ENCODE measurements around the gene ESR1.

The ESR1 gene

GRCh38 chr6:152147269-152147668 is 339.8 kb downstream of the ESR1 start:
- no peak for DNase-seq

GRCh38 chr6:152148412-152148811 is 340.9 kb downstream of the ESR1 start:
- DNase-seq, result no peak

- DNase-seq, result no peak
Measured at GRCh38 chr6:152150196-152150595, 342.7 kb downstream of the ESR1 start.

- DNase-seq, result no peak
Measured at GRCh38 chr6:152151920-152152319, 344.4 kb downstream of the ESR1 start.

- DNase-seq, result no peak
Measured at GRCh38 chr6:152154559-152155356, 347.3 kb downstream of the ESR1 start.

- DNase-seq, result no peak
Measured at GRCh38 chr6:152155792-152156191, 348.3 kb downstream of the ESR1 start.

- no peak for DNase-seq
Measured at GRCh38 chr6:152160346-152160745, 352.9 kb downstream of the ESR1 start.

GRCh38 chr6:152161501-152161900 is 354.0 kb downstream of the ESR1 start:
- DNase-seq, result no peak

- no peak for DNase-seq
Measured at GRCh38 chr6:152164957-152165356, 357.5 kb downstream of the ESR1 start.

- DNase-seq, result no peak
Measured at GRCh38 chr6:152166497-152166896, 359.0 kb downstream of the ESR1 start.

GRCh38 chr6:152166897-152167296 is 359.4 kb downstream of the ESR1 start:
- DNase-seq, result no peak

GRCh38 chr6:152167641-152168603 is 360.4 kb downstream of the ESR1 start:
- no peak for DNase-seq

GRCh38 chr6:152170313-152170701 is 362.8 kb downstream of the ESR1 start:
- DNase-seq, result no peak

- no peak for DNase-seq
Measured at GRCh38 chr6:152170702-152171667, 363.5 kb downstream of the ESR1 start.

GRCh38 chr6:152173321-152173720 is 365.8 kb downstream of the ESR1 start:
- no peak for DNase-seq

- DNase-seq, result no peak
Measured at GRCh38 chr6:152173957-152174356, 366.5 kb downstream of the ESR1 start.

GRCh38 chr6:152176268-152176667 is 368.8 kb downstream of the ESR1 start:
- DNase-seq, result no peak

Data from NCI-H446 (cell line).